ENCODE data around the gene APOL3. TPM values are rescaled to one million over a fixed set of nuclear protein-coding genes. Genes with fewer than 3 reads are reported as not detected.

The APOL3 gene
- total RNA-seq, 4 donors from 2014 or later, result 14.8 to 98.2 (median 16.5) TPM

DNA sequence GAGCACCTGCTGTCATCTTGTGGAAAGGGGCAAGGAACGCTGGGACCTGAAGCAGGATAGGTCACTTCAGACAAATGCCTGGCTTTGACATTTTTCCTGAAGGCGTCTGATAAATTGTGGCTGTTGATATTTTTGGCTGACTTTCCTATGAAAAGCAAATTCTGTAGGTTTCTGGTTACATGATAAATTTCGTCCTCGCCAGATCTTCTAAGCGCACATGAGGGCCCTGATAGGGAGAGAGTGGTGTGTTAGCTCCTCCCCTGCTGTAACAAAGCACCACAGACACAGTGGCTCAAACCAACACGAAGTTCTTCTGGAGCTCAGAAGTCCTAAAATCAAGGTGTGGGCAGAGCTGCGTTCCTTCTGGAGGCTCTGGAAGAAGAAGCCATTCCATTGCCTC is 21.5 kb upstream of the APOL3 start:
- Histone ChIP-seq H3K4me1 (no peaks in the 10 kb centered on the region), H3K27ac (no peak overlapping the region), H3K4me3 (no peak overlapping the region), H3K36me3 (no peaks in the 10 kb centered on the region), H3K27me3 (no peaks in the 10 kb centered on the region), H3K9me3 (no peaks in the 10 kb centered on the region)
- DNase-seq, result no peak
- TF ChIP-seq, protein P1, sequence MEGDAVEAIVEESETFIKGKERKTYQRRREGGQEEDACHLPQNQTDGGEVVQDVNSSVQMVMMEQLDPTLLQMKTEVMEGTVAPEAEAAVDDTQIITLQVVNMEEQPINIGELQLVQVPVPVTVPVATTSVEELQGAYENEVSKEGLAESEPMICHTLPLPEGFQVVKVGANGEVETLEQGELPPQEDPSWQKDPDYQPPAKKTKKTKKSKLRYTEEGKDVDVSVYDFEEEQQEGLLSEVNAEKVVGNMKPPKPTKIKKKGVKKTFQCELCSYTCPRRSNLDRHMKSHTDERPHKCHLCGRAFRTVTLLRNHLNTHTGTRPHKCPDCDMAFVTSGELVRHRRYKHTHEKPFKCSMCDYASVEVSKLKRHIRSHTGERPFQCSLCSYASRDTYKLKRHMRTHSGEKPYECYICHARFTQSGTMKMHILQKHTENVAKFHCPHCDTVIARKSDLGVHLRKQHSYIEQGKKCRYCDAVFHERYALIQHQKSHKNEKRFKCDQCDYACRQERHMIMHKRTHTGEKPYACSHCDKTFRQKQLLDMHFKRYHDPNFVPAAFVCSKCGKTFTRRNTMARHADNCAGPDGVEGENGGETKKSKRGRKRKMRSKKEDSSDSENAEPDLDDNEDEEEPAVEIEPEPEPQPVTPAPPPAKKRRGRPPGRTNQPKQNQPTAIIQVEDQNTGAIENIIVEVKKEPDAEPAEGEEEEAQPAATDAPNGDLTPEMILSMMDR (IDR thresholded peaks at IDR 0.05), result no peak
- no peak for TF ChIP-seq POLR2A (IDR thresholded peaks at IDR 0.05)

DNA sequence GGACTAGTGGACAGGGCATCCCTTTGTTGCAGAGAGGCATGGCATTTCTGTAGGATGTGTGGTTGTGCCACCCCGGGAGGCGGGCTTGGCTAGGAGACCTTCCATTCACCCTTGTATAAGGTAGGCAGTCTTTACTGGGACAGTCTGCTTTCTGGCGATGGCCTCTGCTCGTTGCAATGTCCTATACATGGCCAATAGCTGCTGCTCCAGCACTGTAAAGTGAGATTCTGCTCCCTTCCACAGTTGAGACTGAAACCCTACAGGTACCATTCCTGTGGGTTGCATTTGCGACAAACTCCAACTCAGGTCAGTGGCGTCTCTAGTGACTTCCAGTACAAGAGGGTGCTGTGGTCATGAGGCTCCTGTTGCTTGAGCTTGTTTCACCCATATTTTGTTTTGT is 20.4 kb upstream of the APOL3 start:
- Histone ChIP-seq H3K9me3 (no peaks in the 10 kb centered on the region), H3K36me3 (no peaks in the 10 kb centered on the region), H3K4me3 (no peak overlapping the region), H3K27me3 (no peaks in the 10 kb centered on the region), H3K27ac (no peak overlapping the region), H3K4me1 (no peaks in the 10 kb centered on the region)
- no peak for TF ChIP-seq POLR2A (IDR thresholded peaks at IDR 0.05)
- TF ChIP-seq, protein P1 (IDR thresholded peaks at IDR 0.05), result no peak
- DNase-seq, result no peak

- Histone ChIP-seq H3K36me3 (no peaks in the 10 kb centered on the region), H3K4me3 (no peak overlapping the region), H3K27me3 (no peaks in the 10 kb centered on the region), H3K27ac (no peak overlapping the region), H3K4me1 (no peaks in the 10 kb centered on the region), H3K9me3 (no peaks in the 10 kb centered on the region)
- DNase-seq, result peak; percentile 86 to 95 (median 89)
- no peak for TF ChIP-seq POLR2A (IDR thresholded peaks at IDR 0.05)
- TF ChIP-seq, protein P1 (IDR thresholded peaks at IDR 0.05), result peak; percentile 79 to 91 (median 84)
These were observed 19.7 kb upstream of the APOL3 start for GRCh38 chr22:36180038-36180880.

DNA sequence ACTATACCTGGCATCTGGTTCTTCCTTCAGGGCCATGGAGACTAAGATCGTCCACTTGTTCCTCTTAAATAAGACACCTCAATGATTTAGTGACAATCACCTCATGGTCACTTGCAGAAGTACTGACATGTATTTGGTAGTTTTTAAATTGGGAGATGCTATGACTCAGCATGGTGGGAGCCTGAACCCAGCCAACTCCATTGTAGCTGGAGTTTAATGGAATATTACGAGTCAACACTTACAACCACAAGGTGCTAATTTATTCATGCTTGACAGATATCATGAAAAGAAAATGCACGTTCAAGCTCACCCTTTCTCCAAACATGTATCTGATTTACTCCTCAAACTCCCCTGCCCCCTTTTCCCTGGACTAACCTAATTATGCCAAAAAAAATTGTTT is 16.6 kb upstream of the APOL3 start:
- TF ChIP-seq, protein P1 (IDR thresholded peaks at IDR 0.05), result no peak
- TF ChIP-seq POLR2A (IDR thresholded peaks at IDR 0.05), result no peak
- no peak overlapping the region for H3K27ac ChIP-seq
- no peaks in the 10 kb centered on the region for H3K27me3 ChIP-seq
- no peaks in the 10 kb centered on the region for H3K4me1 ChIP-seq
- no peak for DNase-seq
- no peaks in the 10 kb centered on the region for H3K36me3 ChIP-seq
- H3K4me3 ChIP-seq, result no peak overlapping the region
- no peaks in the 10 kb centered on the region for H3K9me3 ChIP-seq

GRCh38 chr22:36175892-36176291 is 15.3 kb upstream of the APOL3 start:
- DNase-seq, result no peak
- TF ChIP-seq, protein P1 (IDR thresholded peaks at IDR 0.05), result peak in 2 of 6 experiments; percentile 22 to 45
- TF ChIP-seq POLR2A (IDR thresholded peaks at IDR 0.05), result no peak
- H3K9me3 ChIP-seq, result no peaks in the 10 kb centered on the region
- H3K36me3 ChIP-seq, result no peaks in the 10 kb centered on the region
- no peak overlapping the region for H3K27ac ChIP-seq
- H3K4me1 ChIP-seq, result no peaks in the 10 kb centered on the region
- H3K27me3 ChIP-seq, result no peaks in the 10 kb centered on the region
- no peak overlapping the region for H3K4me3 ChIP-seq

Data from Peyer's patch (tissue), 4 donors.